ENCODE measurements around the gene HSDL1.

HSDL1 gene

DNA sequence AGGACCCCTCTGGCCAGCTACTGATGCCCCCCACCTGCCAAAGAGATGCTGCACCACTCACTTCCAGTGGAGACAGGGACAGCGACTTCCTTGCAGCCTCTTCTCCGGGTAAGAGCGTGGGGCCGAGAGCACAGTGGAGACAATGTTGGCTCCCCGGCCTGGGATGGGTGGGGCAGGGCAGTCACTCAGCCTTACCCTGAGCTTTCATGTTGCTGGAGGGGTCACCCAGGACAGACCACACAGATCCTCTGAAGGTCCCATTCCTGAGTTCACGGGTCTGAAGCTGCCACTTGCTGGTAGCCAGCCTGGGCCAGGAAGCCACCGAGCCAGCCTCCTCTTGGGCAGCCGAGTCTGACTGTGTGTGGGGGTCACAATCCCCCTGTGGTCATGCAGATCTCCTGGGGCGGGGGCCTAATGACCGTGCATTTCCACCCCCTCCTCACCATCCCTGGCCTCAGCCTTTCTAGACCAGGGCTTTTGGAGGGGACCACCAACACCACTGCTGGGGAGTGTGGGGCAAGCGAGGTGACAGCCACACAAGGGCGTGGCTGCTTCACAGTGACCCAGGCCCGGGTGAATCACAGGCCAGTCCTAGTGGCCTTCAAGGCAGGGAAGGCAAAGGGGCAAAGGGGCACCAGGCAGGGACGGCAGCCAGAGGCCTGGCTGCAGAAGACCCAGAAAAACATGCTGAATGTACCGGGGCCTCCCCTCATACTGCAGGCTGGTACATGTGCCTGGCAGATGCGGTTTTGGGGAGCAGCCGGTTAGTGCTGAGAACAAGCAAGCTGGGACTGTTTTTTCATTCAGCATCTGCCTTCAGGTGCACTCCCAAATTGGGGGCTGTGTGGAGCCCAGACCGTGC lies 31.4 kb upstream of the HSDL1 start:
- DNase-seq (ENCODE audit: low spot score), result no peak

DNA sequence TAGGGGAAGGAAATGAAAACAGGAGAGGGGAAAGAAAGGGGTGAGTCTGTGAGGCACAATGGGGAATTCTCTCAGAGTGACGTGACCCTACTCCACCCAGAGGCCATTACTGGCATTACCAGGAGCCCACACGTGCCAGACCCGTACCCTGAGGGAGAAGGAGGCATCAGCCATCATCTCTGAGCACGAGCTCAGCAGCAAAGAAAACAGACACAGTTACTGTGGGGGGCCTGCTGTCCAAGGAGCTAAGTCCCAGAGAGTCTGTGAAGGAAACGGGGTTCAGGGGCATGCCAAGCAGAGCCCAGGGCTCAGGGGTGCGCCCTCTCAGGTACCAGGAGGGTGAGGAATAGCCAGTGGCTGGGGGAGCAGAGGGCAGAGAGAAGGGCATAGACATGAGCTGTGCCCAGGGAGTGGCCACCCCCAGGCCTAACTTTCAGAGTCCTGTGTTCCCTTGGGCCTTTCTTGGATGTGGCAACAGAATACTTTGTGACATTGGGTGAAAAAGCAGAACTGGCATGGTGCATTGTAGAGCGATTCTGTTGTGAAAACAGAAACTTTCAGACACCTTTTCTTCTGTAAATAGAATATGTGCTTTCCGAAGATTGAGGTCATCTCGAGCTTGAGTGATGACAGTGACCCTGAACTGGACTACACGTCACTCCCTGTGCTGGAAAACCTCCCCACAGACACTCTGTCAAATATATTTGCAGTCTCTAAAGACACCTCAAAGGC lies 30.5 kb upstream of the HSDL1 start:
- peak; percentile 23 for DNase-seq (ENCODE audit: low spot score)

DNA sequence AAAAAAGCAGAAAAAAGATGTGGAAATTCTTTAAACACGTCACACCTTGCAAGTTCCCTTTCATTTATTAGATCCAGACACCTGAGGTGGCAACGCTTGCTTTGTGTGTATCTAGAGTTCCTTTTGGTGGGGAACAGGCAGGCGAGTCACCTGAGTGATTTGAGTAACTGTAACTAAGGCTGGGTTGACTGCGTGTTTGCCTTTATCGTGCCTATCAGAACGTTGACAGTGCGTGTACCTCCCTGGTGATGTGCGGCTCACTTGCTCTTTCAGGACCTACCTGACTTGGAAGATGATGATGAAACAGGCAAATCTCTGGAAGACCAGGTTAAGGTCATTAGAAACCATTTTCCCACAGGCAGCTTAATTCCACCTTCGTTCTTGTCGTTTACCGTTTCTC lies 29.4 kb upstream of the HSDL1 start:
- no peak for DNase-seq (ENCODE audit: low spot score)

DNA sequence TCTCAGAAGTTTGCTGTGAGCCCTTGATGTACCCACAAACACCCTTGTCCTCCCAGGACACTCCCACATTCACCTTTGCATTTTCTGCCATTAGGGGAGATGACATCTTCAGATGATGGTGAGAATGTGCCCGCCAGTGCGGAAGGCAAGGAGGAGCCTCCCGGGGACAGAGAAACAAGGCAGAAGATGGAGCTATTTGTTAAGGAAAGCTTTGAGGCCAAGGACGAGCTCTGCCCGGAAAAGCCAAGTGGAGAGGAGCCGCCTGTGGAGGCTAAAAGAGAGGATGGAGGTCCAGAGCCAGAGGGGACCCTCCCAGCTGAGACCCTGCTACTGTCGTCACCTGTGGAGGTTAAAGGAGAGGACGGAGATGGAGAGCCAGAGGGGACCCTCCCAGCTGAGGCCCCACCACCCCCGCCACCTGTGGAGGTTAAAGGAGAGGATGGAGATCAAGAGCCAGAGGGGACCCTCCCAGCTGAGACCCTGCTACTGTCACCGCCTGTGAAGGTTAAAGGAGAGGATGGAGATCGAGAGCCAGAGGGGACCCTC lies 24.9 kb upstream of the HSDL1 start:
- DNase-seq (ENCODE audit: low spot score), result no peak

DNA sequence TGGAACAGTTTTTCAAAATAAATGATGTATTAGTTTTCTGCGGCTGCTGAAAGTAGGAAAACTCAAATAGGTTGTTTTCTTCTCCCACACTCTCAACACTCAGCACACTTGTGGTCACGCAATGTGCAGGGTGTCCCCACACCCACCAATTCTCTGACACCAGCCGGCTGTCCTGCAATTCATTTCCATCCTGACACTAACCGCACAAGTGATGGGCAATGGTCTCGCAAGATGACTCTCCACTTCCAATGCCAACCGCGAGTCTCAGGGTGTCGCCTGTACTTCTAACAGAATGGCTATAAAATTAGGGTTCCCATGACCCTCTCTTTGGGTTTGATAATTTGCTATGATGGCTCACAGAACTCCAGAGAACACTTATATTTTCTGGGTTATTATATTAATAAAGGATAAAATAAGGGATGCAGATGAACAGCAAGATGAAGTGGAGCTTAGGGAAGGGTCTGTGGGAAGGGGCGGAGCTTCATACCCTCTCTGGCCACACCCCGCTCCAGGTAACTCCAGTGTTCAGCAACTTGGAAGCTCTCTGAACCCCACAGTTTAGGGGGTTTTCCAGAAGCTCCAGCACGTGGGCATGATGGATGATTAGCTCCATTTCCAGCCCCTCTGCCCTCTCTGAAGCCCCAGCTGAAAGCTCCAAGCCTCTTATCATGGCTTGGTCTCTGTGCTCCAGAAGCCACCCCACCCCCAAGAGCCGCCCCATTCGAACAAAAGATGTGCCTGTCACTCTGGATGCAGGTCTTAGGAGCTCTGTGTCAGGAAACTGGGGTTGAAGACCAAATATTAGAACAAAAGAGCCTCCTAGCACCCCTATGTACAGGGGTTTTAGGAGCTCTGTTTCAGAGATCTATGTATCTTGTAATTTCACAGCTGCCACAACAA lies 22.1 kb upstream of the HSDL1 start:
- DNase-seq (ENCODE audit: low spot score), result no peak

DNA sequence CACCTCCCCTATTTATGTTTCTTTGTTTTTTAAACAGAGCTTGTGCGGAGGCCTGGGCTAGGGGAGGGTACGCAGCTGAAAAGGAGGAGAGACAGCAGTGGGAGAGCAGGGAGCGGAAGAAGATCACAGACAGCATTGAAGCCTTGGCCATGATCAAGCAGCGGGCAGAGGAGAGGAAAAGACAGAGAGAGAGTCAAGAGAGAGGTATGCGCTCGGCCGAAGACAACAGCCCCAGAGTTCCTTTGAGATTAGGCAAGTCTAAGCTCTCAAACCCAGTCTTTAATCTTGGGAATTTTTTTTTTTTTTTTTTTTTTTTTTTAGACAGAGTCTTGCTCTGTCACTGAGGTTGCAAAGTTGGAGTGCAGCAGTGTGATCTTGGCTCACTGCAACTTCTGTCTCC lies 20.8 kb upstream of the HSDL1 start:
- no peak for DNase-seq (ENCODE audit: low spot score)

DNA sequence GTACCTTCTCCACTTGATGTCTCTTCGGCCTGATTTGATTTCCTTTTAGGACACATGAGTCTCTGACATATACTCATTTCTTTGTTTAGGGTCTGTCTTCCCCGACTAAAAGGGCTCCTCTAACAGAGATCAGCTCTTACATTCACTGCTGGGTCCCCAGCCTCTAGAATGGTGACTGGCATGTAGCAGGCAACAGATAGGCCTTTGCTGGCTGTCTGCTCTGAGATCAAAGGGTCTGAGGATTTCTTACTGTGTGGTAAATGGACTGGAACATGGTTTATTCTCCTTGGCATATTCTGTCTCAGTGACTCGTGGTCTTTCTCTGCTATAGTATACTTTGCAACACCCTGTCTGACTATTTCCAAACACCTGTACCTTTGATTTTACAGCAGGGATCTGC lies 16.8 kb upstream of the HSDL1 start:
- no peak for DNase-seq (ENCODE audit: low spot score)

DNA sequence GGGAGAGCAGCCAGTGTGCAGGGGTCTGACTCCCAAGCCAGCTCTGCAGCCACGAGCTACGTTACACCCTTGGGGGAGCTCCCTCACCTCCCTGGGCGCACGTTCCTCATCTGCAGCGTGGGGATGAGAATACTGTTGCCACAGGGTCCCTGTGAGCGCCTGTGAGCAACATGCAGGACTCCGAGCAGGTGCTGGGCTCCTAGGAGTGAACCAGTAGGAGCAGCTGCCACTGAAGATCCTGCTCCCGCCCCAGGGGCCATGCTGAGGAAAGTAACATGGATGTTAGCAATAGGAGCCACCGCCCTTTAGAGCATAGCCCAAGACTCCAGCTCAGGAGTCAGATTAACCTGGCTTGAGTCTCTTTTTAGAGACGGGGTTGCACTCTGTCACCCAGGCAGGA lies 16.1 kb upstream of the HSDL1 start:
- DNase-seq (ENCODE audit: low spot score), result no peak

DNA sequence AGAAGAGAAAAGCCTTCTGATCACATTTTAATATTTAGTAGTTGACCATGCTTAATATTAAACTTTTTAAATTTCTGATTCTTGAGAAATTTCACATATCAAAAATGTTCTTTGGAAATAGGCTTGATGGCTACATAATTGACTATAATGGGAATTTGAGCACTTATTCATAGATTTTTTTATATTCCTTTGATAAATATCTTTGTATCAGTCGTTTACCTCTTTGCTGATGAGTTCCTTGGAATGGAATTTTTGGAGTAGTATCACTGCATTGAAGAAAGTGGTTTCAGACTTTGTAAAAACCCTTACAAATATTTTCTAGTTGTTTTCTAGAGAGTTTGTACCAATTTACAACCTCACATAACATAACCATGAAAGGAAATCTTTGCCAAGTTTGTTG lies 14.8 kb upstream of the HSDL1 start:
- no peak for DNase-seq (ENCODE audit: low spot score)

DNA sequence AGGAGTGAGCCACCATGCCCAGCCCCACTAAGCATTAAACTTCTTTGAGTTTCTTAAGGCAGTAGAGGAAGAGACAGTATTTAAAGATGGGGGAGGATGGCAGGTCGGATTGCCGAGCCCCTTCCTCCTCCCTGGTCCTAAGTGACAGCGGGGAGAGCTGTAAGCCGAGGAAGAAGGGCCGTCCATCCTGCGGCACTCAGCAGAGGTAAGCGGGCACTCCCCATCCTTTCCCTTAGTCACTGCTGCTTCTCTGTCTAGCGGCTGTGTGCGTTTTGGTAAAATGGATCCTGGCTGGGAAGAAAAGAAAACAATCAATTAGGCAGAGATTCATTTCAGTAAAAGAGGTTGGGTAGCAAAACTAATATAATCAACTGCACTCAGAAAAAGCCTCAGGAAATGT lies 14.0 kb upstream of the HSDL1 start:
- DNase-seq (ENCODE audit: low spot score), result no peak

DNA sequence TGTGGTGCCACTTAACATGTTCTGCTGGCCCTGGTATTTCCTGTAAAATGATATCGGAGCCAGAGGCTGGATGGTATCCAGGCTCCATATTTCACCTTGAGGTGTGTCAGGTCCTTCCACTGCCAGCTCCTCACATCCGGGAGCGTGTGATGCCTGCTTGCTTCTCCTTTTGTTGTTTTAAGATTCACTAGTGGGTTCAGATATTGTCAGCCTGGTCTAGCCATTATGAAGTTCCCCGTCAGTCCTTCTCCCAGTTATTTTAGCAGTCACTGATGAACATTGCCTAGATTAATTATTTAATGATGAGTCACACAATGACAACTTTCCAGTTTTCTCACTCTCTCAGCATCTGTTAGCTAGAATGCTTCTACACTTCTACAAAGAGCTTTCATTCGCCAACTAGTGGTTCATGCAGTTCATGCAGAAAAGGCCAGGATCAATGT lies 11.4 kb upstream of the HSDL1 start:
- DNase-seq (ENCODE audit: low spot score), result no peak

DNA sequence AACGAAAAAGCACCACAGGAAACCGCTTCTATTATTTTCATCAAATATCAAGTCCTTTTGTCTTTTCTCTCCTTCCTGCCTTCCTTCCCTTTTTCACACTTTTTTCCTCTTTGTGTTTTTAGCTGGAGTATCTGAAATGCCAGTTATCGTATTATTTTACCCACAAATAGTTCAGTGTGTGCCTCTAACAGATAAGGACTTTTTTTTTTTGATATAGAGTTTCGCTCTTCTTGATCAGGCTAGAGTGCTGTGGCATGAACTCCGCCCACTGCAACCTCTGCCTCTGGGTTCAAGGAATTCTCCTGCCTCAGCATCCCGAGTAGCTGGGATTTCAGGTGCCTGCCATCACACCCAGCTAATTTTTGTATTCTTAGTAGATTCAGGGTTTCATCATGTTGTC lies 10.8 kb upstream of the HSDL1 start:
- DNase-seq (ENCODE audit: low spot score), result no peak

DNA sequence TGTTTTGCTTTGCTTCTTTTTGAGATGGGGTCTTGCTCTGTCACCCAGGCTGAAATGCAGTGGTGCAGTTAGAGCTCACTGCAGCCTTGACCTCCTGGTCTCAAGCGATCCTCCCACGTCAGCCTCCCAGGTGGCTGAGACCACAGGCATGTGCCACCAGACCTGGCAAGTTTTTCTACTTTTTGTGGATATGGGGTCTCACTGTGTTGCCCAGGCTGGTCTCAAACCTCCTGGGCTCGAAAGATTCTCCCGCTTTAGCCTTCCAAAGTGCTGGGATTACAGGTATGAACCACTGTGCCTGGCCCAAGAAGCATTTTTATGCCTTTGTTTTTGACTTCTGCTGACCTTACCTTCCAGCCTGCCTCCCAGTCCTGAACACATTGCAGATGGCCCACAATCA lies 10.2 kb upstream of the HSDL1 start:
- DNase-seq (ENCODE audit: low spot score), result no peak

DNA sequence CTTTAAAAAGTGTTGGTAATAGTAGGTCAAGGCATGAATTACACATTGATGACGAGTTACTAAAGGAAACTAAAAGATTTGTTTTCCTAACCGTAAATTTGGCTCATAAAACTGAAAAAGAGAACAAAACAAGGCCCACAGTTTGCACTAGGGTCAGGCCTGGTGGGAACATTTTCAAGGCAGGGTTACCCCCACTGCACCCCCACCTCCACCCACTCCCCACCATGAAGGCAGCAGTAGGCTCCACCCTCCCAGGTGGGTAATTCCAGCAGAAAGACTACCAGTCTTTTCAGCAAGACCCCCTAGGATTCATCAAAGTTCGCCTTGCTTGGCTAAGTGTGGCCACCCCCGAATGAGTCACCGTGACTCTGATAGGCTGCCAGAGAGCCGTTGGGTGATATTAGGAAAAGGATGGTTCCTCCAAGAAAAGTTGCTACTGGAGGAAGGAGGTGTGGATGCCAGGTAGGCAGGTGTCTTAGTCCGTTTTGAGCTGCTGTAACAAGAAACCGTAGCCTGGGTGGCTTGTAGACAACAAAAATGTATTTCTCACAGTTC lies 8.8 kb upstream of the HSDL1 start:
- DNase-seq (ENCODE audit: low spot score), result no peak

DNA sequence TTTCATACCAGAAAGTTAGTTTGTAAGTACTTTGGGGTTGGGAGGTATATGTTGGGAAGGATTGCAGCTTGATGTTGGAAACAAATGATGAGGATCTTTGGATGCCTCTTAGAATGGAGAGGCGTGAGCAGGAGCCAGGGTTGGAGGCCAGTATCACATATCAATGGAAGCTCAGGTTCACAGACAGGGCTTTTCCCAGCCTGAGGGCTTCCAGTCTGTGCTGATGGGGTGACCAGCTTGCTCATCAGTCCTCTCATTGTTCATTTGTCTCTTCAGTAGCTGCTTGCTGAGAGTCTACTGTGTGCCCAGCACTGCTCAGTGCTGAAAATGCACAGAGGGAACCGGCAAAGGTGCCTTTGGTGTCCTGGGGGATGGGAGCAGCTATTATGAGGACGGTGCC lies 5.9 kb upstream of the HSDL1 start:
- no peak for DNase-seq (ENCODE audit: low spot score)

DNA sequence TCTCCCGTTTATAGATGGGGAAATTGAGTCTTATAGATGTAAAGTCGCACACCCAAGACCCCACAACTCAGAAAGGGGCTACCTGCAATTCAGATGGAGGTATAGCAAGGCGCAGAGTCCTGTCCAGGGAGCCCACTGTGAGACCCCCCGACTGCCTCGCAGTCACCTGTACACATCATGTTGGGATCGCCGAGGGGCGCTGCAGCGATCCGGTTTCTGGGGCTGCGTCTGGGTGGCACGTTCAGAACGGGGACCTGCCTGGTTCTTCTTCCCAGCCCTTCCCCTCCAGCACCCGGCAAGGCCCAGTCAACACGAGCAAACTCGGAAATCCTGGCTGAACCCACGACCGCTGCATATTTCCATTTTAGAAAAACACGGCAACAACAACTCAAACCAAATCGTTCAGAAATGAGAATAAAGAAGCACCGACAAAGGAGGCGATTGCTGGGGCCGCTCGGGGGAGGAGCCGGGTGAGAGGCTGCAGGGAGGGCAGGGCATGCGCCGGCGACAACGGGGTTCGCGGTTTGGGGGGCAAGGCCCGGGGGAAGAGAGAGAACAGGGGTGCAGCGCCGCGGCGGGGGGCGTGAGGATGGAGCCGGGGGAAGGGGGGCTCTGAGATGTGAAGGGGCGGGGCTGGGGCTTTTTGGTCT lies 643 bp downstream of the HSDL1 start:
- no peak for DNase-seq (ENCODE audit: low spot score)

DNA sequence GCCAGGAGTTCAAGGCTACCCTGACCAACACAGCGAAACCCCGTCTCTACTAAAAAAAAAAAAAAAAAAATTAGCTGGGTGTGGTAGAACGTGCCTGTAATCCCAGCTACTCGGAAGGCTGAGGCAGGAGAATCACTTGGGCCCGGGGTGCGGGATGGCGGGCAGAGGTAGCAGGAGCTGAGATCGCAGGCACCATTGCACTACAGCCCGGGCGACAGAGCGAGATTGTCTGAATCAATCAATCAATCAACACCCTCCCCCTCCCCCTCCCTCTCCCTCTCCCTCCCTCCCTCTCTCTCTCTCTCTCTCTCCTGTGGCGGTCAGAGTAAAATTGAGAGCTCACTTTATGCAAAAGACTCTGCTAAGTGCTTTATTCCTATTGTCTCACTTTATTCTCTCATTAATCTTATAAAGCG lies 1.2 kb downstream of the HSDL1 start:
- DNase-seq (ENCODE audit: low spot score), result no peak

DNA sequence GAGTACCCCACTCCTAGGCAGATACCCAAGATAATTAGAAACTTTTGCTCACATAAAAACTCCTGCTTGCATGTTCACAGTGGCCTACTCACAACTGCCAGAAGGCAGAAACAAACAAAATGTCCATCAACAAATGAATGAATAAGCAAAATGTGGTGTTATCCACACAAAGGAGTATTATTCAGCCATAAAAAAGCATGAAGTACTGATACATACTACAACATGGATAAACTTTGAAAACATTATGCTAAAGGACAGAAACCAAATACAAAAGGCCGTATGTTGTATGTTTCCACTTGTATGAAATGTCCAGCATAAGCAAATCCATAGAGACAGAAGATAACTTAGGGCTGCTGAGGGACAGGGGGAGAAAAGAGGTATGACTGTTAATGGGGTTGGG lies 1.9 kb downstream of the HSDL1 start:
- no peak for DNase-seq (ENCODE audit: low spot score)

DNA sequence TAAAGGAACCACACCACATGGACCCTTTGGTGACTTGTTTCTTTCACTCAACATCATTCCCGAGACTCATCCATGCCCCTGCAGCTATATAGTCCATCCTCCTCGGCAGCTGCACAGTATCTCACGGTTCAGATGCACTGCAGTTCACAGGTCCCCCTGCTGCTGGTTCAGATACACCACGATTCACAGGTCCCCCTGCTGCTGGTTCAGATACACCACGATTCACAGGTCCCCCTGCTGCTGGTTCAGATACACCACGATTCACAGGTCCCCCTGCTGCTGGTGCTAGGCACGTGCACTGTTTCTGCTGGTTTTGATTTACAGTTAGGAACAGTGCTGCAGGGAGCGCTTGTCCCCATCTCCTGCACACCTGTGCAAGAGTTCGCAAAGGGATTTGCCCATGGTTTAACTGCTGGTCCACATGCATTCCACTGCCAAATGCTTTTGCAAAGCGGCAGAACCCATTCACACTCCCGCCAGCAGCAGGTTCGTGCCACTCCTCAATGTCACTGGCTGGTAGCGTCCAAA lies 3.8 kb downstream of the HSDL1 start:
- DNase-seq (ENCODE audit: low spot score), result no peak

DNA sequence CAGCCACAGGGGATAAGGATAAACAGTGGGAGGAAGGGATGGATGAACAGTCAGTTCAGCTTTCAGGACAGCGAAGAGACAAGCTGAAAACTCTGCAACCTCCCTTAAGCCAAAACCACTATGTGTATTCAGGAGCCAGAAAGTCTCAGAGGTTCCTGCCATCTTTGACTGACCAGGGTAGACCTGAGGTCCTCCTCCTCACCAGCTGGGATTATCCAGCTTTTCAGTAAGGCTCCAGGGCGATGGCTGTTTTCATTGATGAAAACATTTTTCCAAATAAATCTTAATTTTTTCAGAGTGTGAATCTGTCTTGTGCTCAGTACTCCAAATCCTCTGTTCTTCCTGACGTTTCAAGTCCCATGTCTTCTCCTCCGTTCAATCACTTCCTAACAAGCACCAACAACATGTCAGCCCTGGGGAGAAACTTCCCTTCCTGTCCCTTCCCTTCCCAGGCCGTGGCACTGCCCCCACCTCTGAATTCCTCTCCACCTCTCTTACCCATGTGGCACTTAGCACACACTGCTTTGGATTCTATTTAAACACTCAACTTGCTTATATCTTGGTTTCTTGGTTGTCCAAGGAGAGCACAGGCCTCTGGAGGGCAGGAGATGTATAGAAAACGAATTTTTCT lies 5.2 kb downstream of the HSDL1 start:
- DNase-seq (ENCODE audit: low spot score), result no peak
